Ascending aorta (tissue), 2 donors: ENCODE measurements around the gene UBXN4. TPM values are rescaled to one million over a fixed set of nuclear protein-coding genes. Genes with fewer than 3 reads are reported as not detected.
"Not testable (repeated sequence)": the region's sequence is repeated elsewhere in the genome, so short reads cannot be mapped to it uniquely, and the experiment has no call there.

Experiments used
- DNase-seq, 2 donors: peaks; one replicate each; pipeline ENCODE4 v3.0.0-alpha.2; 2019; ENCODE audit warnings: low spot score in 2 of 2
- H3K27ac ChIP-seq, 2 donors: fragments of 200-600 bp; sonication (generic); one replicate each; pipeline ENCODE4 v1.5.1; 2016 to 2017; ENCODE audit warnings: mild to moderate bottlenecking in 1 of 2
- H3K27me3 ChIP-seq: fragments of 200-600 bp; sonication (generic); one replicate; pipeline ENCODE4 v1.5.1; 2017
- H3K36me3 ChIP-seq, 2 donors: fragments of 200-600 bp; sonication (generic); one replicate each; pipeline ENCODE4 v1.5.1; 2016
- H3K4me1 ChIP-seq, 2 donors: fragments of 200-600 bp; sonication (generic); one replicate each; pipeline ENCODE4 v1.5.1; 2016 to 2017; ENCODE audit warnings: mild to moderate bottlenecking in 1 of 2
- H3K4me3 ChIP-seq, 2 donors: fragments of 200-600 bp; sonication (generic); one replicate each; pipeline ENCODE4 v1.5.1; 2016 to 2017; ENCODE audit warnings: mild to moderate bottlenecking in 1 of 2
- H3K9me3 ChIP-seq, 2 donors: fragments of 200-600 bp; sonication (generic); one replicate each; pipeline ENCODE4 v1.5.1; 2016
- intact Hi-C: fragments of 100-400 bp; cut with DNase I; formaldehyde crosslinking; loops from one replicate; pipeline ENCODE4 v1.15.1; 2023
- total RNA-seq: library from RNA; depleted of rRNA; stranded (reverse); fragments of >200 nt; gene quantifications from one replicate; pipeline ENCODE4 v1.1.0, GENCODE V29; 2016
- TF ChIP-seq, protein P1 (sequence below), 3 experiments: fragments of 200-600 bp in 2 of 3; fragments of 450-650 bp in 1 of 3; sonication (generic) in 2 of 3; IDR thresholded peaks; one replicate each; pipeline ENCODE4 v1.5.1; 2016 to 2019; ENCODE audit warnings: antibody characterized with exemption in 3 of 3, mild to moderate bottlenecking in 1 of 3, moderate library complexity in 1 of 3

UBXN4 gene
- total RNA-seq, 1 donor from 2014 or later: 14.8 TPM

DNA sequence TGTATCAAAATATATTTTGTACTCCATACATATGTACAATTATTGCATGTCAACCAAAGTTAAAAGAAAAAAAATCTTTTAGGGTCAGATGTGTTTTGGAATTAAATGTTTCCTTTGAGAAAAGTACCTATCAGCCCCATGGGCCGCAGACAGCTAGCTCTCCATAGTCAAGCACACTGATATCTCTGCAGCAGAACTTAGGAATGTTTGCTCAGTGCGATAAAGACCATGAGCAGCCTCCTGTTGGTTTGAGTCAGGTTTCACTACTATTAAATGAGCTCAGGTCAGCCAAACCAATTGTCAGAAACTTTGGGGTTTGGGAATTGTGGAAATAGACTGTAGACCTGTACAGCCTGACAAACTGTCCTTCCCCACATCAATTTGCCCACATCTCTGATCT, 61.6 kb downstream of the UBXN4 start:
- intact Hi-C loops: no loop called here
- no peaks in the 10 kb centered on the region for H3K36me3 ChIP-seq
- H3K9me3 ChIP-seq: no peaks in the 10 kb centered on the region
- H3K27ac ChIP-seq: no peak overlapping the region
- H3K4me1 ChIP-seq: no peaks in the 10 kb centered on the region
- H3K27me3 ChIP-seq: no peaks in the 10 kb centered on the region
- TF ChIP-seq, protein P1, sequence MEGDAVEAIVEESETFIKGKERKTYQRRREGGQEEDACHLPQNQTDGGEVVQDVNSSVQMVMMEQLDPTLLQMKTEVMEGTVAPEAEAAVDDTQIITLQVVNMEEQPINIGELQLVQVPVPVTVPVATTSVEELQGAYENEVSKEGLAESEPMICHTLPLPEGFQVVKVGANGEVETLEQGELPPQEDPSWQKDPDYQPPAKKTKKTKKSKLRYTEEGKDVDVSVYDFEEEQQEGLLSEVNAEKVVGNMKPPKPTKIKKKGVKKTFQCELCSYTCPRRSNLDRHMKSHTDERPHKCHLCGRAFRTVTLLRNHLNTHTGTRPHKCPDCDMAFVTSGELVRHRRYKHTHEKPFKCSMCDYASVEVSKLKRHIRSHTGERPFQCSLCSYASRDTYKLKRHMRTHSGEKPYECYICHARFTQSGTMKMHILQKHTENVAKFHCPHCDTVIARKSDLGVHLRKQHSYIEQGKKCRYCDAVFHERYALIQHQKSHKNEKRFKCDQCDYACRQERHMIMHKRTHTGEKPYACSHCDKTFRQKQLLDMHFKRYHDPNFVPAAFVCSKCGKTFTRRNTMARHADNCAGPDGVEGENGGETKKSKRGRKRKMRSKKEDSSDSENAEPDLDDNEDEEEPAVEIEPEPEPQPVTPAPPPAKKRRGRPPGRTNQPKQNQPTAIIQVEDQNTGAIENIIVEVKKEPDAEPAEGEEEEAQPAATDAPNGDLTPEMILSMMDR (IDR thresholded peaks at IDR 0.05): no peak
- no peak for DNase-seq
- no peak overlapping the region for H3K4me3 ChIP-seq

- intact Hi-C loops, H3K27ac ChIP-seq, H3K4me1 ChIP-seq, H3K36me3 ChIP-seq, H3K9me3 ChIP-seq, H3K27me3 ChIP-seq, DNase-seq, H3K4me3 ChIP-seq: not testable (repeated sequence)
These were observed 66.2 kb downstream of the UBXN4 start for GRCh38 chr2:135807874-135808273.

DNA sequence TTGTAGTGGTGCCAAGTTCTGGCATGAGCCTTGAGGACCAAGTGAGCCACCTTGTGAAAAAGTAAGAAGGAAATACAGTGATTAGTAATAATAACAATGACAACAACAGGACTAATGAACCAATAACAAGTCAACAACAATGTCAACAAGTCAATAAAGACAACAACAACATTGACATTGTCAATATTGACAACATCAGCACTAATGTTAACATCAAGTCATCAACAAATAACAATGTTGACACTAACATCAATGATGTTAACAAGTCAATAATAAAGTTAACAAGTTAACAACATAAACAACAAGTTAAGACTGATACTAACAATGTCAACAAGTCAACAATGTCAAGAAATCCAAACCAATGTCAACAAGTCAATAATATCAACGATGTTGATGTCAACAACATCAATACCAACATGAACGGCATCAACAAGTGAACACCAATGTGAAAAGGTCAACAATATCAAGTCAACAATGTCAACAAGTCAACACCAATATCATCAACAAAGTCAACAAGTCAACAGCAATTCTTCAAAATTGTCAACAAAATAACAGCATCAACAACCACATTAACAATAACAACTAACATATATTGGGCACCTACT, 71.4 kb downstream of the UBXN4 start:
- TF ChIP-seq, protein P1 (IDR thresholded peaks at IDR 0.05): no peak
- Histone ChIP-seq H3K36me3 (no peaks in the 10 kb centered on the region), H3K4me1 (no peaks in the 10 kb centered on the region), H3K4me3 (no peak overlapping the region), H3K27me3 (no peaks in the 10 kb centered on the region), H3K9me3 (no peaks in the 10 kb centered on the region), H3K27ac (no peak overlapping the region)
- no peak for DNase-seq
- intact Hi-C loops: no loop called here

GRCh38 chr2:135815269-135815668, 73.6 kb downstream of the UBXN4 start:
- Histone ChIP-seq H3K36me3 (no peaks in the 10 kb centered on the region), H3K27me3 (no peaks in the 10 kb centered on the region), H3K9me3 (no peaks in the 10 kb centered on the region), H3K4me3 (no peak overlapping the region), H3K4me1 (no peaks in the 10 kb centered on the region), H3K27ac (no peak overlapping the region)
- no peak for DNase-seq
- intact Hi-C loops: no loop called here
- TF ChIP-seq, protein P1 (IDR thresholded peaks at IDR 0.05): no peak

DNA sequence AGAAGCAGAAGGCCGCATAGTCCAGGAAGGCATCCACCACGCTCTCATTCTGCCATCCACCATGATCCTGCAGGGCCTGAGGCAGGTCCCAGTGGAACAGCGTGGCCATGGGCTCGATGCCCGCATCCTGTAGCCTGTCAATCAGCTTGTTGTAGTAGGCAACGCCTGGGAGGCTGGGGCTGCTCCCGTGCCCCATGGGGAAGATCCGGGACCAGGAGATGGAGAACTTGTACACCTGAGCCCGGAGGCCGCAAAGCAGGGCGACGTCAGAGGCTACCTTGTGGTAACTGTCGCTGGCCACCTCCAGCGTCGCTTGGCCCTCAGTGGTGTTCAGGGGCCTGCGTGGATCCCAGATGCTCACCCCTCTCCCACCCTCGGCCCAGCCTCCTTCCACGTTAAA, 75.8 kb downstream of the UBXN4 start:
- no peaks in the 10 kb centered on the region for H3K27me3 ChIP-seq
- H3K9me3 ChIP-seq: peaks cover 0 to under 1% of the 10 kb centered on the region in 2 donors
- intact Hi-C loops: no loop called here
- H3K4me3 ChIP-seq: no peak overlapping the region
- no peak overlapping the region for H3K27ac ChIP-seq
- H3K4me1 ChIP-seq: no peaks in the 10 kb centered on the region
- TF ChIP-seq, protein P1 (IDR thresholded peaks at IDR 0.05): no peak
- H3K36me3 ChIP-seq: no peaks in the 10 kb centered on the region
- no peak for DNase-seq

GRCh38 chr2:135817951-135818350, 76.3 kb downstream of the UBXN4 start:
- Histone ChIP-seq H3K4me1 (no peaks in the 10 kb centered on the region), H3K36me3 (no peaks in the 10 kb centered on the region), H3K4me3 (no peak overlapping the region), H3K27me3 (no peaks in the 10 kb centered on the region), H3K27ac (no peak overlapping the region), H3K9me3 (peaks cover 0 to 5% of the 10 kb centered on the region in 2 donors)
- no peak for DNase-seq
- TF ChIP-seq, protein P1 (IDR thresholded peaks at IDR 0.05): no peak
- intact Hi-C loops: no loop called here
